DMS 273 treated with DMSO at 0.1 percent for 48 hours (cell line): ENCODE results near the gene UBR4.

ENCODE experiments used
- DNase-seq: peaks from one replicate; lab custom pipeline; 2025; lab: John Stamatoyannopoulos, UW

UBR4 gene

GRCh38 chr1:19089524-19089923, 120.5 kb downstream of the UBR4 start:
- no peak for DNase-seq

- DNase-seq = no peak
These were observed 121.2 kb downstream of the UBR4 start for GRCh38 chr1:19088717-19089442.

DNA sequence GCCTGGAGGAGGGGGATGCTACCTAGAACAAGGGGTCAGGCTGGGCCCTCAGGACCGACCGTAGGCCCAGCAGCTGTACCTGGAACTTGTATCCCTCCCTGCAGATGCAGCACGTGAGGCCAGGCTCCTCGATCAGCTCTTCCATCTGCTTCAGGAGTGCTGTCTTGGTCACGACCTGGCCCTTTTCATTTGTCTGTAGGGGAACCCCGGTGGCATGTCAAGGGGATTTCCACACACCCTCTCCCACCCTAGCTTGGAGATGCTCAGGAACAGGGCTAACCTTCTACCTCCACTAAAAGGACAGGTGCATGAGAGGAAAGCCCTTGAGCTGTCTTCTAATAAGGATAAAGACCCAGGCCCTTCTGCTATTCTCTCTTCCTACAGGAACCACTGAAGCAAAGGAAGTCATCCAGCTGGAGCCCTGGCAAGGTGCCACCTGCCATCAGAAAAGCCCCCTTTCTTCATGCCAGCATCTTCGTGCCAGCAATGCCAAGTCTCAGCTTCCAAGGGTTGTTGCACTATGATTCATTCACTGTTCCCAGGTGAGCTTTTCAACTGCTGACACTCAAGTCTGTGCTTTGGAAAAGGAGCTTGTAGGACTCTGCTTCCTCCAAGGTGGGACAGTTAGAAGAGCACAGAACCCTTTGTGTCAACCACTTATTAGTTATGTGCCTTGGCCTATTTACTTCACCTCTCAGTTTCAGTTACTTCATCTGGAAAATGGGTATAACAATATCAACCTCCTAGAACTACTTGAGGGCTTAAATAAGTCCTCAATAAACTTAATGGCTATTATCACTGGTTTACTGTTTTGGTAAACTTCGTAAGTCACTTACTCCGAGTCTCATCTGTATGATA, 122.1 kb downstream of the UBR4 start:
- no peak for DNase-seq

- no peak for DNase-seq
These were observed 122.9 kb downstream of the UBR4 start for GRCh38 chr1:19087017-19087736.

DNA sequence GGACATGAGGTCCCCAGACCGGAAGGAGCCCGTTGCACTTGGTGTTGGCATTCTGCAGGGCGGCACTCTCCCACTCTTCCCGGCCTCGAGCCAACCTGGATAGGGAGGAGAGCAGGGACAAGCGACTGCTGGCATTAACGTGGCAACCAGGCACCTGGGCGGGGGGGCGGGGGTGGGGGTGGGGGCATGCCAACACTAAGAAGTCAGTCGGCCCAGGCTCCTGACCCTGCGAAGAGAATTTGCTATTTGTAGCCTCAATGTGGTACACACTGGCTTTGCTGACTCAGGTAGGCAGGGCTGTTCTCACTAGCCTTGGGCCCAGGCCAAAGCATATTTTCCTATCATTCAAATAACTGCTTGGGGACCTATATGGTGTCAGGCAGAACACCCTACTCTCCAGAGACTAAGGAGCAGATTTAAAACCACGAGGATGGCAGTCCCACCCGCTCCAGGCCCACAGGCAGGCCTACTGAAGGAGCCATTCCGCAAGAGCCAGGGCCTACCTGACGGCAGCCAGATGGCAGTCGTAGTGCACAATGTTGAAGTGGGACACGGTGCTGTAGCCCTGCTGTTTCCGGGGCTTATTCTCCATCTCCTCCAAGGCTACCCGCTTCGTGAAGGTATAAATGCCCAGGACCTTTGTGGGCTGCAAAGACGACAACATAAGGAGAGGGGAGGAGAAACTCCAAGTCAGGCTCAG, 123.7 kb downstream of the UBR4 start:
- DNase-seq = no peak

GRCh38 chr1:19084206-19084738, 125.8 kb downstream of the UBR4 start:
- DNase-seq = no peak

DNA sequence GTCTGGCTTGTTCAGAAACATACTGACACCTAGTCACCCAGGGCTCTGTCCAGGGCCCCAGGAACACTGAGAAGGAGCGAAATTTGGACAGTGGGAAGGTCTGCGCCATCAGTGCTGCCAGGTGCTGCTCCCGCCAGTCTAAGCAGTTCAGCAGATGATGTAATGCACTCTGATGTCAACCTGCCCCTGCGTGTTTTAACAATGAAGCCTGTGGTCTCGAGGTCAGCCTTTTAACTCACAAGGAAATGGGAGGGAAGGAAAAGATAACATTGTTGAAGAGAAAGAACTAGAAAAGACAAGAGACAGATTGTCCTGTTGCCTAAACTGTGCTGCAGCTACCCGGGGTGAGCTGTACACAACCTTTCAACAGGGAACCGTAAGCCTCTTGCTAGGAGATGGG, 127.0 kb downstream of the UBR4 start:
- no peak for DNase-seq

DNA sequence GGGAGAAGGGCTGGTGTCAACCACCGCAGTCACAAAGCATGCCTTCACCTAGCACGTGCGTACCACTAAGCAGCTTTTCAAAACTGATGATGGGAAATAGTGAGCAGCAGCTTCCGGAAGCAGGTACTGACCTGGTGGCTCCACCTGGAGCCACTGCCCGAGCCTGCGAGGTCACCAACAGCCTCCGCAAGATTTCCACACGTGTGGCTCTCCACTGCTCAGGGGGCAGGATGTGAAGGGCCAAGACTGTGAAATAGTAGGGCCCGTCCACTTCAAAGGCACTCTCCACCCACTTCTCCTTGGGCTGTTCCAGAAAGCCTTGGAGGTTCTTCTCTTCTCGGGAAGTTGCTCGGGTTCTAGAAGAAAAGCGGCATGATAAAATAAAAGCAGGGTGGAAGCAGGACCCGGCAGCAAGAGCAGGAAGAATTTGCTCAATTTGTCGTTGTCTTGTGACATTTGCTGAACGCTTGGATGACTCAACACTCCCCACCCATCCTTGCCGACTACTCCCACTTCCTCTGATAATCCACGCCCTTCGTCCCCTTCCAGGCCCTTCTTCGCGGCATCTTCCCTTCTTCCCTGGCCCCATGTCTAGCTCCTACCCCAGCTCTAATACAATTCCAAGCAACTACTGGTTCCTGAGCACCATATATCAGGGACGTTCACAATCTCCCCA, 128.7 kb downstream of the UBR4 start:
- no peak for DNase-seq

DNA sequence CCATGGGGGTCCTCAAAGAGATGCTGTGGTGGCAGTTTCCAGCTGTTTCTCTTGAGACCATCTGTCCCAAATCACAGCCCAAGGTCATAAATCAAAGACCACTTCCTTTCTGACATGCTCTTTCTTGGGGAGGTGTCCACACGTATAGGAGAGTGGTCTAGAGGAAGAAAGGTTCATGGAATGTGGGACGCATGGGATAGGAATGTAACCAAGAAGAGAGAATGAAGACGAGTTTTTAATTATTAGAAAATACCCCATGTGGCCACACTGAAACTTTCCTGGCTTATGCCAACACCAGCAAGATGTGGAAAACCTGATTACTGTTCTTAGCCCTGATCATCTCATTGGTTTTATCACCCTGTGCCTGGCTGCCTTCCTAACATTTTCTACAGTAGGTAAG, 129.3 kb downstream of the UBR4 start:
- no peak for DNase-seq

DNA sequence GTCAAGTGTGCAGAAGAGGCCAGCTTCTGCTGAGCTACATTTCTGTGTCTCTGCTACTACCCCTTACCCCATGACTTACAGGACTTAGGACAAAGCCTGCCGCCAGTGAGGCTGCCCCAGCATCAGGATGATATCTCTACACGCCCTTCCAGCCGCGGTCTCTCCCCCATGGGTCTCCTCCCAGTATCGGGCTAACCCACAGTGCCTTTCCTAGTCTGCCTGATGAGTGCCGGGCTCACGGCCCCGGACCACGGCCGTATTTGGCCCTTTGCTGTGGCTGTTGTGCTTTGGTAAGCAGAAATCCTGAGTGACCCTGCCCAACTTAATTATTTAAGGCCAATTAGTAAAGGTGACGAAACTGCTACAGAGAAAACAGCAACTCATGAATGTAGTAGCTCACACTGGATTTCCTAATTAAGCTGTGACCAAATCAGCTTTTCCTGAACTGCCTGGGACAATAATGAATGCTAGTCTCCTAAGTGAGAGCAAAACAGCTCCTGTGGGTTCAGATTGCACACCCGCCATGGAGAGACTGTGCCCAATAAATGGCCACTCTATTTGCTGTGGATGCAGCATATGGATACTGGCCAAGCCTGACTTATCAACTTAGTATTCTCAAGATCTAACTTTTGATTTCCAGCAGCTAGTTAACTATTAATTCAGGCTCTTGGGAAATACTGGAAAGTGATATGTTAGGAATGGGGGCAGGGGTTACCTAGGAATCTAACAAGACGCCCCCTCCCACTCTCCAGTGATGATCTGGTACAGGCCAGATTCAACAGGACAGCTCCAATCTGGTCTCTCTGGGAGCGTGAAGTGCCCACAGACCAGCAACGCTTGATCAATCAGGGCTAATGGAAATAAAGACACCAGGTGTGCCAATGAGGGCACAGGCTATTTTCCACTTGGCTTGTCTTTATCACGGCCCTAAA, 130.3 kb downstream of the UBR4 start:
- no peak for DNase-seq

DNA sequence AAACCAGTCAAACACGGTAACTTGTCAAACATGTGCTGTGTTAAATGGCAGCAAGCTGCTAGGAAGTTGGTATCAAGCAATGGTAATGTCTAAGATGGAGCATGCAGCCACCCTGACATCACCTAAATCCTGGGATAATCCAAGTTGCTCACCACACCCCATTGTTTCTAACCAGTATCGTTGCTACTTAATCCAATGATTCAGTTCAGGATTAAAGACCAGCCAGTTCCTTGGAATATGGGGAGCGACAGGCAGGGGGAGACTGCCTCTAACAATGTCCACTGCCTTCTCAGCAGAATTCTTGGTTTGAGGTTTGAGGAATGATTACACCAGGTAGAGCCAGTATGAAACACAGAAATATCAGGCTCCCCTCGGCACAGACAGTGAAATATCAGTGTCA, 131.5 kb downstream of the UBR4 start:
- no peak for DNase-seq

DNA sequence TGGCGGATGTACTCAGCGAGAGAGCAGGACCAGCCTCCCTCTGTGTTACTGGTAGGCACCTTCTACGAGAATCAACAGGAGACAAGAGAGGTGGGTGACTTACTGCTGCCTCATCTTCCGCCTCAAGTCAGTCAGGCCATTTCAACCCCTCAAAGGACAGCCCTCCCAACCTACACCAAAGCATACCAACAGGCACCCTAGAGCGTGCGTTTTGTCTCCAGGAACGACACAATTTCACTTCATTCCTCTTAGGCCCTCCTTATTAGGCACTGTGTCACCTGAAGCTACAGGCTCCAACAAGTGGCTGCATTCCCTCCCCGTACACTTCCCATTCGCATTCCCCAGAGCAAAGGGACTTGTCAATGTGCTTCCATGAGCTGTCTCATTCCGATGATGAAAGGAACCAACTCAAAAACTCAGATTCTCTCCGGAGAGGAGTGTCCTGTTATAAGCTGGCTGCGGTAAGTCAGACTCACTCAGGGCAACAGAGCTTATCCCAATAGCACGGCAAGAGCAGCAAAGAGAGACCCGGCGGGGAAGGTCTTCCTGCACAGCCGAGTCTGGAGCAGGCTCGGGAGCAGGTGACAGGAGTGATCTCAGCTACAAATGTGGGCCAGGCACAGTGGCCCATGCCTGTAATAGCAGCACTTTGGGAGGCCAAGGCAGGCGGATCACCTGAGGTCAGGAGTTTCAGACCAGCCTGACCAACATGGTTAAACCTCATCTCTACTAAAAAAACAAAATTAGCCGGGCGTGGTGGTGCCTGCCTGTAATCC, 133.0 kb downstream of the UBR4 start:
- no peak for DNase-seq

DNA sequence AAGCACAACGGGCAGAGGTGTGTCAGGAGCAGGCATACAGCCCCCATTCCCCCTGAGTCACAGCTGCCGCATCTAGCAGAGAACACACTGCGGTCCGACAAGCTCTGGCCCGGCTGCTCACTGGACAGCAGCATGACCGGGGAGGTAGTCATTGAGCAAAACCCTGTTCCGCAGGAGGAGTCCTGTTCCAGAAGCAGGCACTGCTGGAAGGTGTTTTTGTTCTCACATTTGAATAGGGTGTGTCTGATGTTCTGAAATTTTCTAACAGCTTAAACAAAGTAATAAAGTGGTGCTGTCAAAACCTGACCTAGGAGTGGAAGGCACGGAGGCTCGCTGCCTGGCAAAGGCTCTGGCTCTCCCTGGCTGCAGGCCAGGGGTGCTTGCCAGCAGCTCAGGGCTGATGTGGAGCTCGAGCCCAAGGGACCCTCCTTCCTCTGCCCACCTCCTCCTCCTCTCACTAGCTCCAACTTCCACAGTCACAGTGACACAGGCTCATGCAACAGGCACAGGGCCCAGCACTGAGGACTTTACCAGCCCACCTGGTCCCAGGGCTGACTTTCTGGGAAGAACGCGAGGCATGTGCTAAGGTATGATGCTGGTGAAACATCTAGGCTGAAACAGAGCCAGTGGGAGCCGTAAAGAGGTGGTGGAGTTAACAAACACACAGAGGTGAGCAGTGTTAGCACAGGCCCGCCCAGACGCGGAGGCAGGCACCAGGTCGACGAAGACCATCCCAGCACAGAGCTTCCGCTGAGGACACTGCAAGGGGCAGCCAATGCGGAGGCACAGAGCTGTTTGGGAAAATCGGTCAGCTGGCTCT, 135.0 kb downstream of the UBR4 start:
- DNase-seq = no peak

DNA sequence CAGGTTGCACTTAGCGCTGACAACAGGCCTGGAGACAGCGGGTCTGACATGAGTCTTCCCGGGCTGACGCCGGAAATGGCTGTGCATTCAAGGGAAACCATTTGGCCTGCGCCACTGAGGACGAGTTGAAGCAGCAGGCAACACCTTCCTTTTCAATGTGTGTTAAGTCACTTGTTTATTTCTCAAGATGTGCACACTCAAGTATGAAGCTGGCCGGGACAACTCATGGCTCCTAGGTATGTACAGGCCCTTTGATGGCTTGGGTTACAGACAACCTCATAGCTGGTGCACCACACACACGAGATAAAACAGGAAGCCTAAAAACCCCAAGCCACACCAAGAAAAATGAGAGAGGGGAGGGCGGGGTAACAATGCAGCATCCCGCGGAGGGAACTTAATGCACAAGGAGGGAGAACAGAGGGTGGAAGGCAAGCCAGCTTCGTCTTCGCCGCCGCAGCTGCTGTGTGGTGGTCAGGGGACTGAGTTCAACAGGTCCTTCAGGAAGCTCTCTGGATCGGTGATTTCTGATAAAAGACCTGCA, 135.6 kb downstream of the UBR4 start:
- DNase-seq = no peak

- DNase-seq = no peak
These were observed 136.5 kb downstream of the UBR4 start for GRCh38 chr1:19073311-19074186.

DNA sequence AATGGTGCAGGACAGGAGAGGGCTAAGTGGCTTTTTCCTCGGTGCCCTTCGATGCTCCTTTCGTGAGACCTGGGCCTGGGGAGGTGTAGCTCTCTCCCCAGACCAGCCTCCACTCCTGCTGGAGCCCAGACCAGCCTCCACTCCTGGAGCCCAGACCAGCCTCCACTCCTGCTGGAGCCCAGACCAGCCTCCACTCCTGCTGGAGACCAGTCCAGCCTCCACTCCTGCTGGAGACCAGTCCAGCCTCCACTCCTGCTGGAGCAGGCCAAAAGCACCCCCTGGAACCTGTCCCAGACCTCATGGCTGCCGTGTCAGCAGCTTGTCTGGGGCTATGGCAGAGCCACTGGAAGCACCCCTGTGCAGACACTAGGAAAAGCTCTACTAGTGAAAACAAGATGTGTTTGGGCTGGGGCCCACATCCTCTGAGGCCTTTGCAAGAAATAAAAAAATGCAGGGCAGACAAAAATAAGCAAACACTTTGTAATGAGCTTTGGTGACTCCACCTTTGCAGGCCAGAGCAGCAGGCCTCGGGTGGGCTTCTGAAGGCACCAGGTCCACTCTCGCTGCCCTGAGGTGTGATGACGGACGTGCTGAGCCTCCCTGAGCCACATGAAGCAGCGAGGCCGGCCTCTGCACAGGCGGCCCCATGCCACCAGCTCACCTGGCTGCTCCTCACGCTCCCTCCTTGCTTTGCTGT, 137.6 kb downstream of the UBR4 start:
- no peak for DNase-seq
